K562 (cell line): Measurements from ENCODE around the gene TRAPPC4. TPM values are rescaled to one million over a fixed set of nuclear protein-coding genes. Genes with fewer than 3 reads are reported as not detected.

Experiments
- ATAC-seq: fragments of 200-7000 bp; cut with Tn5 transposase; 3 replicates; pipeline ENCODE4 v1.9.1; 2020; ENCODE audit warnings: moderate library complexity
- BruUV-seq: library from RNA; stranded (reverse); fragments of 400-500 nt; replicated peaks from 2 replicates; lab custom pipeline; 2021; lab: Mats Ljungman, UMichigan
- CTCF ChIA-PET: fragments of 300-600 bp; formaldehyde crosslinking; extraction: SDS; loops from one replicate; lab custom pipeline; 2021; ENCODE audit warnings: low intra/inter-chr PET ratio; lab: Yijun Ruan, JAX
- POLR2A ChIA-PET: fragments of 300-600, 350-650 bp; sonication (Branson Sonifier 250); formaldehyde crosslinking; extraction: SDS; loops from one replicate; lab custom pipeline; 2021; ENCODE audit warnings: antibody characterized with exemption, inconsistent platforms; lab: Yijun Ruan, JAX
- DNase-seq, 4 experiments: peaks; one replicate each; pipeline versions ENCODE4 v3.0.0 to v3.0.0-alpha.2; 2011 to 2018; ENCODE audit warnings: low spot score in 3 of 4, mixed read lengths in 3 of 4; ENCODE audit errors: extremely low read depth in 1 of 4
- FAIRE-seq: peaks from 2 replicates; lab custom pipeline; 2011; peaks lifted over from hg19 to GRCh38; lab: Jason Lieb, UNC
- H2AFZ ChIP-seq: 2 replicates; pipeline ENCODE4 v1.6.0; 2011; ENCODE audit warnings: low read depth, low read length, control low read depth, inconsistent platforms
- H3K27ac ChIP-seq: fragments of 200-600 bp; 3 replicates; pipeline ENCODE4 v1.8.0; 2011; ENCODE audit warnings: low read depth, mild to moderate bottlenecking, control low read depth, inconsistent platforms, low read length, moderate library complexity, mixed read lengths; ENCODE audit errors: extremely low read depth
- H3K27me3 ChIP-seq, 2 experiments: fragments of 300-600 bp in 1 of 2; 2 replicates in 1 of 2; 3 replicates in 1 of 2; pipeline versions ENCODE4 v1.6.0 to v1.8.0; 2011; ENCODE audit warnings: inconsistent platforms in 2 of 2, low read length in 2 of 2, mild to moderate bottlenecking in 1 of 2, mixed read lengths in 1 of 2, moderate library complexity in 1 of 2; ENCODE audit not compliant: control insufficient read depth in 2 of 2, insufficient read depth in 2 of 2
- H3K36me3 ChIP-seq: fragments of 300-600 bp; 3 replicates; pipeline ENCODE4 v1.8.0; 2011; ENCODE audit warnings: mild to moderate bottlenecking, low read length, inconsistent platforms; ENCODE audit not compliant: control insufficient read depth, insufficient read depth
- H3K4me1 ChIP-seq, 2 experiments: fragments of 200-600 bp in 1 of 2; replicated peaks in 1 of 2; 2 replicates in 1 of 2; 3 replicates in 1 of 2; pipeline versions ENCODE4 v1.5.1 to v1.8.0; 2011; ENCODE audit warnings: inconsistent platforms in 2 of 2, low read length in 2 of 2, mild to moderate bottlenecking in 1 of 2, mixed read lengths in 1 of 2, moderate library complexity in 1 of 2; ENCODE audit not compliant: control insufficient read depth in 2 of 2, insufficient read depth in 2 of 2
- H3K4me2 ChIP-seq: 2 replicates; pipeline ENCODE4 v1.6.1; 2011; ENCODE audit warnings: low read length, control low read depth, inconsistent platforms, mixed read lengths; ENCODE audit not compliant: insufficient read depth
- H3K4me3 ChIP-seq: fragments of 200-600 bp; sonication (generic), shearing (Covaris generic); 2 replicates; pipeline ENCODE4 v1.5.1; 2016; ENCODE audit warnings: control low read depth, inconsistent platforms
- H3K79me2 ChIP-seq: fragments of 200-600 bp; 3 replicates; pipeline ENCODE4 v1.8.0; 2011; ENCODE audit warnings: low read length, inconsistent platforms; ENCODE audit not compliant: control insufficient read depth, insufficient read depth
- H3K9ac ChIP-seq, 2 experiments: 2 replicates each; pipeline versions ENCODE4 v1.6.0 to v1.6.1; 2011; ENCODE audit warnings: low read depth in 2 of 2, low read length in 2 of 2, control low read depth in 1 of 2, inconsistent platforms in 1 of 2, mild to moderate bottlenecking in 1 of 2, mixed read lengths in 1 of 2; ENCODE audit not compliant: insufficient read depth in 1 of 2
- H3K9me1 ChIP-seq: one replicate; pipeline ENCODE4 v1.6.0; 2011; ENCODE audit warnings: inconsistent platforms, mild to moderate bottlenecking, low read length, moderate library complexity; ENCODE audit not compliant: control insufficient read depth, insufficient read depth
- H3K9me3 ChIP-seq: replicated peaks from 2 replicates; pipeline ENCODE4 v1.5.1; 2011; ENCODE audit warnings: low read depth, low read length, inconsistent platforms; ENCODE audit not compliant: control insufficient read depth, insufficient read depth
- H4K20me1 ChIP-seq: replicated peaks from 2 replicates; pipeline ENCODE4 v1.6.1; 2011; ENCODE audit warnings: low read length, inconsistent platforms, mixed read lengths; ENCODE audit not compliant: control insufficient read depth, insufficient read depth
- CEBPB ChIP-seq: fragments of 450-650 bp; IDR thresholded peaks from 2 replicates; pipeline ENCODE4 v1.6.1; 2016; ENCODE audit warnings: missing genetic modification characterization, missing compliant biosample characterization
- ESRRB ChIP-seq: fragments of 250-450 bp; sonication (Bioruptor Pico); IDR thresholded peaks from 2 replicates; pipeline ENCODE4 v1.5.0; 2020; ENCODE audit warnings: mild to moderate bottlenecking, moderate library complexity, borderline replicate concordance
- NR2C2 ChIP-seq, 2 experiments: fragments of 200-800 bp in 1 of 2; sonication (Bioruptor generic) in 1 of 2; sonication (generic) in 1 of 2; formaldehyde crosslinking in 1 of 2; IDR thresholded peaks; 2 replicates each; pipeline versions ENCODE4 v1.6.1 to v1.8.0; 2016 to 2022; ENCODE audit warnings: mild to moderate bottlenecking in 1 of 2, missing compliant biosample characterization in 1 of 2, missing genetic modification characterization in 1 of 2, missing genetic modification reagents in 1 of 2
- POLR2G ChIP-seq: fragments of 200-400 bp; formaldehyde crosslinking; IDR thresholded peaks from 2 replicates; pipeline ENCODE4 v1.6.1; 2017; ENCODE audit warnings: low read depth, mild to moderate bottlenecking, antibody characterized with exemption, low read length, moderate library complexity
- TCFL5 ChIP-seq: fragments of 250-450 bp; sonication (Bioruptor Pico); conservative IDR thresholded peaks from 2 replicates; pipeline ENCODE4 v1.6.1; 2021; ENCODE audit warnings: mild to moderate bottlenecking, moderate library complexity, matching md5 sums
- ZNF121 ChIP-seq: sonication (generic); formaldehyde crosslinking; conservative IDR thresholded peaks from 2 replicates; pipeline ENCODE4 v1.8.0; 2022; ENCODE audit warnings: missing genetic modification reagents
- ZNF140 ChIP-seq: fragments of 250-450 bp; sonication (Bioruptor Pico); IDR thresholded peaks from 2 replicates; pipeline ENCODE4 v1.8.0; 2021; ENCODE audit warnings: moderate library complexity, mild to moderate bottlenecking, inconsistent platforms
- ZNF23 ChIP-seq: fragments of 250-450 bp; sonication (Bioruptor Pico); IDR thresholded peaks from 2 replicates; pipeline ENCODE4 v1.4.0; 2020; ENCODE audit warnings: mild to moderate bottlenecking
- ZNF431 ChIP-seq: sonication (generic); formaldehyde crosslinking; IDR thresholded peaks from 2 replicates; pipeline ENCODE4 v1.8.0; 2022; ENCODE audit warnings: mild to moderate bottlenecking, missing genetic modification reagents
- WGBS: fragments of 100-300 bp; shearing (Covaris generic); methylation state at CpG from one replicate; pipeline ENCODE4 v1.1.6; 2016; ENCODE audit warnings: low coverage, mixed read lengths; ENCODE audit not compliant: insufficient coverage; ENCODE audit errors: missing lambda C conversion rate; 5-methylcytosine and 5-hydroxymethylcytosine counted together
- in situ Hi-C: fragments of 300-500 bp; cut with MboI; formaldehyde crosslinking; loops from 4 replicates; pipeline ENCODE4 v1.15.0; 2018; ENCODE audit warnings: inconsistent platforms, mixed read lengths
- intact Hi-C: fragments of 100-400 bp; cut with micrococcal nuclease; formaldehyde crosslinking; loops from 2 replicates; pipeline ENCODE4 v1.14.2; 2022
- polyA plus RNA-seq, 8 experiments: library from polyadenylated mRNA; depleted of rRNA in 4 of 8; stranded (reverse) in 5 of 8; unstranded in 3 of 8; fragments of >200 nt; fragmentation: Nextera tagmentation in 2 of 8; fragmentation: Illumina TruSeq in 1 of 8; extraction: Ambion mirVana in 2 of 8; extraction: Trizol in 1 of 8; gene quantifications; 2 replicates each; pipeline versions ENCODE4 v1.2.1 to v1.2.3, GENCODE V29; 2011 to 2014; ENCODE audit warnings: inconsistent platforms in 1 of 8, missing spikeins in 1 of 8
- total RNA-seq, 7 experiments: library from RNA; depleted of rRNA in 6 of 7; stranded (reverse); fragments of >200 nt in 6 of 7; fragmentation: Illumina TruSeq in 2 of 7; extraction: Trizol in 2 of 7; gene quantifications; 2 replicates each; pipeline versions ENCODE4 v1.2.1 to v1.2.3, GENCODE V29; 2011 to 2021; ENCODE audit warnings: low replicate concordance in 1 of 7
- TF ChIP-seq, protein P1 (sequence below): fragments of 200-600 bp; sonication (generic); IDR thresholded peaks from one replicate; pipeline ENCODE4 v1.6.1; 2012; ENCODE audit warnings: mild to moderate bottlenecking, low read depth, low read length, inconsistent platforms

The TRAPPC4 gene
- total and polyA plus RNA-seq, 9 of the 15 experiments (the other 6 are each of a cell fraction or from before 2014, with no cell fraction given): 121 to 524 (median 142) TPM

DNA sequence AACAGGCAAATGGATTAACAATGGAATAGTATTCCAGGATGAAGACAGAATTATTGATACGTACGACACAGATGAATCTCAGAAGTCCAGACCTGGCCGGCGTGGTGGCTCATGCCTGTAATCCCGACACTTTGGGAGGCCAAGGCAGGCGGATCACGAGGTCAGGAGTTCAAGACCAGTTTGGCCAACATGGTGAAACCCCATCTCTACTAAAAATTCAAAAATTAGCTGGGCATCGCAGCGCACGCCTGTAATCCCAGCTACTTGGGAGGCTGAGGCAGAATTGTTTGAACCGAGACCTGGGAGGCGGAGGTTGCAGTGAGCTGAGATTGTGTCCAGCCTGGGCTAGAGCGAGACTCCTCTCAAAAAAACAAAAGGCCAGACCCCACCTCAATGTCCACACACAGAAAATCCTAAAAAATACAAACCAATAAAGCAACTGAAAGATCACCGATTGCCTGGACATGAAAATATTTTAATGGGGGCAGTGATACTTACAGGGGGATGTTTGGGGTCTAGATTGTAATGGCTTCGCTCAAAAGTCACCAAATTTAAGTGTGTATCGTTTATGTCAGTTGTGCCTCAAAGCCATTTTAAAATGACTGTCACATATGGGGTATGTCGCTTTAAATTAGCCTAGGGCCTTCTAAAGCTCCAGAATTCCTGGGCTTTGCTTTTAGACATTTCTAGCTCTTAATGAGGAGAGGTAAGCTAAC is 4.2 kb upstream of the TRAPPC4 start:
- no peaks in the 10 kb centered on the region for H4K20me1 ChIP-seq
- ATAC-seq (no peak), FAIRE-seq (no peak), DNase-seq (peak in 2 of 4 experiments; percentile 9 to 11)
- peaks cover 3 to 9% of the 10 kb centered on the region in 2 experiments; a peak in 3 of 5 replicates for H3K4me1 ChIP-seq
- no peak overlapping the region for H3K27ac ChIP-seq
- H3K4me3 ChIP-seq: no peak overlapping the region
- CTCF ChIA-PET: no interaction called here
- WGBS: 91% methylated on average over 17 of the region's 17 CpGs
- peaks cover 72% of the 10 kb centered on the region for H3K36me3 ChIP-seq
- no peak overlapping the region for H3K9ac ChIP-seq
- in situ Hi-C loops: no loop called here
- H3K4me2 ChIP-seq: no peak overlapping the region
- intact Hi-C loops: no loop called here
- H3K9me3 ChIP-seq: no peaks in the 10 kb centered on the region; the same call in 1 of the 2 replicates
- H2AFZ ChIP-seq: no peak overlapping the region
- H3K79me2 ChIP-seq: peaks cover 40% of the 10 kb centered on the region
- no TSS peak for BruUV-seq
- POLR2A ChIA-PET: interaction anchor here (0.9 to 5.9 kb wide), 6 partner anchors 11 to 396 kb away, joined by 3 to 33 read pairs (median 8); no protein-coding TSS in a partner anchor
- H3K27me3 ChIP-seq: no peaks in the 10 kb centered on the region
- no peaks in the 10 kb centered on the region for H3K9me1 ChIP-seq
- TF ChIP-seq CEBPB (peak; percentile 37; the same call in 1 of the 2 replicates), ZNF23 (CRISPR knock-in tag) (no peak), ESRRB (CRISPR knock-in tag) (no peak), ZNF431 (CRISPR knock-in tag) (no peak), ZNF121 (CRISPR knock-in tag) (no peak), ZNF140 (no peak), TCFL5 (CRISPR knock-in tag) (no peak), NR2C2 (CRISPR knock-in tag; IDR thresholded peaks at IDR 0.05) (0 out of 2 replicates have a peak, but pooled peaks have one; percentile 15), NR2C2 (tag; IDR thresholded peaks at IDR 0.05) (no peak), POLR2G (peak; percentile 58; the same call in 1 of the 2 replicates)
- TF ChIP-seq, protein P1, sequence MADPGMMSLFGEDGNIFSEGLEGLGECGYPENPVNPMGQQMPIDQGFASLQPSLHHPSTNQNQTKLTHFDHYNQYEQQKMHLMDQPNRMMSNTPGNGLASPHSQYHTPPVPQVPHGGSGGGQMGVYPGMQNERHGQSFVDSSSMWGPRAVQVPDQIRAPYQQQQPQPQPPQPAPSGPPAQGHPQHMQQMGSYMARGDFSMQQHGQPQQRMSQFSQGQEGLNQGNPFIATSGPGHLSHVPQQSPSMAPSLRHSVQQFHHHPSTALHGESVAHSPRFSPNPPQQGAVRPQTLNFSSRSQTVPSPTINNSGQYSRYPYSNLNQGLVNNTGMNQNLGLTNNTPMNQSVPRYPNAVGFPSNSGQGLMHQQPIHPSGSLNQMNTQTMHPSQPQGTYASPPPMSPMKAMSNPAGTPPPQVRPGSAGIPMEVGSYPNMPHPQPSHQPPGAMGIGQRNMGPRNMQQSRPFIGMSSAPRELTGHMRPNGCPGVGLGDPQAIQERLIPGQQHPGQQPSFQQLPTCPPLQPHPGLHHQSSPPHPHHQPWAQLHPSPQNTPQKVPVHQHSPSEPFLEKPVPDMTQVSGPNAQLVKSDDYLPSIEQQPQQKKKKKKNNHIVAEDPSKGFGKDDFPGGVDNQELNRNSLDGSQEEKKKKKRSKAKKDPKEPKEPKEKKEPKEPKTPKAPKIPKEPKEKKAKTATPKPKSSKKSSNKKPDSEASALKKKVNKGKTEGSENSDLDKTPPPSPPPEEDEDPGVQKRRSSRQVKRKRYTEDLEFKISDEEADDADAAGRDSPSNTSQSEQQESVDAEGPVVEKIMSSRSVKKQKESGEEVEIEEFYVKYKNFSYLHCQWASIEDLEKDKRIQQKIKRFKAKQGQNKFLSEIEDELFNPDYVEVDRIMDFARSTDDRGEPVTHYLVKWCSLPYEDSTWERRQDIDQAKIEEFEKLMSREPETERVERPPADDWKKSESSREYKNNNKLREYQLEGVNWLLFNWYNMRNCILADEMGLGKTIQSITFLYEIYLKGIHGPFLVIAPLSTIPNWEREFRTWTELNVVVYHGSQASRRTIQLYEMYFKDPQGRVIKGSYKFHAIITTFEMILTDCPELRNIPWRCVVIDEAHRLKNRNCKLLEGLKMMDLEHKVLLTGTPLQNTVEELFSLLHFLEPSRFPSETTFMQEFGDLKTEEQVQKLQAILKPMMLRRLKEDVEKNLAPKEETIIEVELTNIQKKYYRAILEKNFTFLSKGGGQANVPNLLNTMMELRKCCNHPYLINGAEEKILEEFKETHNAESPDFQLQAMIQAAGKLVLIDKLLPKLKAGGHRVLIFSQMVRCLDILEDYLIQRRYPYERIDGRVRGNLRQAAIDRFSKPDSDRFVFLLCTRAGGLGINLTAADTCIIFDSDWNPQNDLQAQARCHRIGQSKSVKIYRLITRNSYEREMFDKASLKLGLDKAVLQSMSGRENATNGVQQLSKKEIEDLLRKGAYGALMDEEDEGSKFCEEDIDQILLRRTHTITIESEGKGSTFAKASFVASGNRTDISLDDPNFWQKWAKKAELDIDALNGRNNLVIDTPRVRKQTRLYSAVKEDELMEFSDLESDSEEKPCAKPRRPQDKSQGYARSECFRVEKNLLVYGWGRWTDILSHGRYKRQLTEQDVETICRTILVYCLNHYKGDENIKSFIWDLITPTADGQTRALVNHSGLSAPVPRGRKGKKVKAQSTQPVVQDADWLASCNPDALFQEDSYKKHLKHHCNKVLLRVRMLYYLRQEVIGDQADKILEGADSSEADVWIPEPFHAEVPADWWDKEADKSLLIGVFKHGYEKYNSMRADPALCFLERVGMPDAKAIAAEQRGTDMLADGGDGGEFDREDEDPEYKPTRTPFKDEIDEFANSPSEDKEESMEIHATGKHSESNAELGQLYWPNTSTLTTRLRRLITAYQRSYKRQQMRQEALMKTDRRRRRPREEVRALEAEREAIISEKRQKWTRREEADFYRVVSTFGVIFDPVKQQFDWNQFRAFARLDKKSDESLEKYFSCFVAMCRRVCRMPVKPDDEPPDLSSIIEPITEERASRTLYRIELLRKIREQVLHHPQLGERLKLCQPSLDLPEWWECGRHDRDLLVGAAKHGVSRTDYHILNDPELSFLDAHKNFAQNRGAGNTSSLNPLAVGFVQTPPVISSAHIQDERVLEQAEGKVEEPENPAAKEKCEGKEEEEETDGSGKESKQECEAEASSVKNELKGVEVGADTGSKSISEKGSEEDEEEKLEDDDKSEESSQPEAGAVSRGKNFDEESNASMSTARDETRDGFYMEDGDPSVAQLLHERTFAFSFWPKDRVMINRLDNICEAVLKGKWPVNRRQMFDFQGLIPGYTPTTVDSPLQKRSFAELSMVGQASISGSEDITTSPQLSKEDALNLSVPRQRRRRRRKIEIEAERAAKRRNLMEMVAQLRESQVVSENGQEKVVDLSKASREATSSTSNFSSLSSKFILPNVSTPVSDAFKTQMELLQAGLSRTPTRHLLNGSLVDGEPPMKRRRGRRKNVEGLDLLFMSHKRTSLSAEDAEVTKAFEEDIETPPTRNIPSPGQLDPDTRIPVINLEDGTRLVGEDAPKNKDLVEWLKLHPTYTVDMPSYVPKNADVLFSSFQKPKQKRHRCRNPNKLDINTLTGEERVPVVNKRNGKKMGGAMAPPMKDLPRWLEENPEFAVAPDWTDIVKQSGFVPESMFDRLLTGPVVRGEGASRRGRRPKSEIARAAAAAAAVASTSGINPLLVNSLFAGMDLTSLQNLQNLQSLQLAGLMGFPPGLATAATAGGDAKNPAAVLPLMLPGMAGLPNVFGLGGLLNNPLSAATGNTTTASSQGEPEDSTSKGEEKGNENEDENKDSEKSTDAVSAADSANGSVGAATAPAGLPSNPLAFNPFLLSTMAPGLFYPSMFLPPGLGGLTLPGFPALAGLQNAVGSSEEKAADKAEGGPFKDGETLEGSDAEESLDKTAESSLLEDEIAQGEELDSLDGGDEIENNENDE: no peak
